ENCODE measurements around the gene PDLIM3.

DNA sequence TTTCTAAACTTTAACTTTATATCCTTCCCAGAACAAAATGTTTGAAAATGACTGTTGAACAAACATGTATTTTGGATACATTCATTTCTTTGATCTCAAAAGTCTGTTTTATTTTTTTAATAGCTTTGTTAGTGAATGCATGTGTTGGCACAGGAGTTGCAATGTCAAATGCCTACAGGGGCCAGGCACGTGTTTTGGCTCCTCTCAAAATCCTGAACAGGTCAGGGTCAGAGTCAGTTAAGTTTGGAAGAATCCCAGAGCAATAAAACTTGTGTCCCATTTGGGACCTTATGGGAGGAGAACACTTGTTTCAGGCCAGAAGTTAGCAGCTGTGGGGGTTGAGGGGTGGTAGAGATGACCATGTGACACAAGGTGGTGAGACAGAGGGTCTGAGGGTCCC lies 34.7 kb downstream of the PDLIM3 start:
- TF ChIP-seq, protein P1, sequence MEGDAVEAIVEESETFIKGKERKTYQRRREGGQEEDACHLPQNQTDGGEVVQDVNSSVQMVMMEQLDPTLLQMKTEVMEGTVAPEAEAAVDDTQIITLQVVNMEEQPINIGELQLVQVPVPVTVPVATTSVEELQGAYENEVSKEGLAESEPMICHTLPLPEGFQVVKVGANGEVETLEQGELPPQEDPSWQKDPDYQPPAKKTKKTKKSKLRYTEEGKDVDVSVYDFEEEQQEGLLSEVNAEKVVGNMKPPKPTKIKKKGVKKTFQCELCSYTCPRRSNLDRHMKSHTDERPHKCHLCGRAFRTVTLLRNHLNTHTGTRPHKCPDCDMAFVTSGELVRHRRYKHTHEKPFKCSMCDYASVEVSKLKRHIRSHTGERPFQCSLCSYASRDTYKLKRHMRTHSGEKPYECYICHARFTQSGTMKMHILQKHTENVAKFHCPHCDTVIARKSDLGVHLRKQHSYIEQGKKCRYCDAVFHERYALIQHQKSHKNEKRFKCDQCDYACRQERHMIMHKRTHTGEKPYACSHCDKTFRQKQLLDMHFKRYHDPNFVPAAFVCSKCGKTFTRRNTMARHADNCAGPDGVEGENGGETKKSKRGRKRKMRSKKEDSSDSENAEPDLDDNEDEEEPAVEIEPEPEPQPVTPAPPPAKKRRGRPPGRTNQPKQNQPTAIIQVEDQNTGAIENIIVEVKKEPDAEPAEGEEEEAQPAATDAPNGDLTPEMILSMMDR (conservative IDR thresholded peaks at IDR 0.05): no peak
- no peak for TF ChIP-seq ZFX (IDR thresholded peaks at IDR 0.05)

Data from C4-2B (cell line).